ENCODE measurements around the gene QRICH1. TPM values are rescaled to one million over a fixed set of nuclear protein-coding genes. Genes with fewer than 3 reads are reported as not detected.

The QRICH1 gene
- total and polyA plus RNA-seq, 2 donors (not counting 3 experiments of a cell fraction or from before 2014, with no cell fraction given) = 89.7 to 116 TPM

GRCh38 chr3:49122451-49122850 is 28.6 kb upstream of the QRICH1 start:
- CTCF ChIA-PET = interaction anchor here (1.1 kb wide), 2 partner anchors 10 to 327 kb away, joined by 3 read pairs; partner anchors contain the start of gene LAMB2
- POLR2A ChIA-PET = no interaction called here
- H3K9me3 ChIP-seq (replicated peaks; ENCODE audit: control insufficient read depth, insufficient read depth, low read length) = no peaks in the 10 kb centered on the region
- no peak overlapping the region for H2AFZ ChIP-seq (ENCODE audit: low read depth, low read length)
- BruUV-seq (replicated peaks) = no TSS peak
- peaks cover 12% of the 10 kb centered on the region for H3K4me1 ChIP-seq (ENCODE audit: control insufficient read depth, extremely low read depth, insufficient read depth, low read length)
- intact Hi-C loops (cut with micrococcal nuclease) = no loop called here
- no peak overlapping the region for H3K4me2 ChIP-seq (ENCODE audit: insufficient read depth, low read length)
- no peak overlapping the region for H3K4me3 ChIP-seq (replicated peaks in 1 of 3; ENCODE audit: insufficient read depth in 1 of 3, low read depth in 1 of 3, low read length in 3 of 3)
- no peak overlapping the region for H3K9ac ChIP-seq (replicated peaks; ENCODE audit: extremely low read depth, insufficient read depth, low read length)
- FAIRE-seq = no peak
- H3K27me3 ChIP-seq (ENCODE audit: control insufficient read depth in 2 of 2, insufficient read depth in 2 of 2, low read length in 2 of 2) = no peaks in the 10 kb centered on the region
- TF ChIP-seq MYC (IDR thresholded peaks at IDR 0.05; ENCODE audit: low read depth, low read length) (no peak), POLR2A (IDR thresholded peaks at IDR 0.05; ENCODE audit: low read depth, low read length) (no peak), CTCF (IDR thresholded peaks at IDR 0.05; ENCODE audit: extremely low read depth in 1 of 2, insufficient read depth in 1 of 2, low read depth in 1 of 2, low read length in 2 of 2) (no peak), GATA2 (IDR thresholded peaks at IDR 0.05; ENCODE audit: insufficient read depth, insufficient read length, low read depth, low read length) (no peak), EZH2 (IDR thresholded peaks at IDR 0.05; ENCODE audit: borderline replicate concordance, low read depth, low read length, severe bottlenecking) (no peak), POLR2AphosphoS5 (IDR thresholded peaks at IDR 0.05; ENCODE audit: insufficient read depth, low read depth, low read length) (no peak), FOS (IDR thresholded peaks at IDR 0.05; ENCODE audit: borderline replicate concordance, insufficient read depth, low read length) (no peak), MAX (IDR thresholded peaks at IDR 0.05; ENCODE audit: insufficient read depth, insufficient read length) (no peak), JUN (IDR thresholded peaks at IDR 0.05; ENCODE audit: borderline replicate concordance, insufficient read depth, insufficient read length, low read depth) (no peak)
- DNase-seq (ENCODE audit: low read depth, low spot score) = no peak
- no peaks in the 10 kb centered on the region for H4K20me1 ChIP-seq (replicated peaks; ENCODE audit: control insufficient read depth, extremely low read depth, insufficient read depth, low read length)
- no peaks in the 10 kb centered on the region for H3K9me1 ChIP-seq (replicated peaks; ENCODE audit: control insufficient read depth, extremely low read depth, insufficient read depth, low read length)
- peaks cover 14% of the 10 kb centered on the region for H3K79me2 ChIP-seq (ENCODE audit: control insufficient read depth, insufficient read depth, low read length)
- dilution Hi-C loops (cut with MboI; ENCODE audit: extremely low pct_ligation_motif_present, low sequenced_read_pairs) = no loop called here
- H3K27ac ChIP-seq (ENCODE audit: insufficient read depth, low read depth, low read length) = no peak overlapping the region
- peaks cover 7 to 59% of the 10 kb centered on the region in 2 experiments for H3K36me3 ChIP-seq (ENCODE audit: control insufficient read depth in 2 of 2, extremely low read depth in 1 of 2, insufficient read depth in 2 of 2, low read length in 2 of 2)
